PC-9 (cell line): ENCODE data around the gene SND1. TPM values are rescaled to one million over a fixed set of nuclear protein-coding genes. Genes with fewer than 3 reads are reported as not detected.

Source experiments
- BruUV-seq: library from RNA; stranded (reverse); fragments of 400-500 nt; replicated peaks from 2 replicates; lab custom pipeline; 2021; lab: Mats Ljungman, UMichigan
- CTCF ChIA-PET: fragments of 300-600 bp; sonication (Branson Sonifier 250); formaldehyde crosslinking; loops from one replicate; lab custom pipeline; 2022; ENCODE audit warnings: antibody characterized with exemption; lab: Charles Lee
- POLR2A ChIA-PET: fragments of 300-600 bp; sonication (Branson Sonifier 250); formaldehyde crosslinking; loops from one replicate; lab custom pipeline; 2022; ENCODE audit warnings: antibody characterized with exemption; ENCODE audit not compliant: unreplicated experiment; lab: Charles Lee
- DNase-seq, 2 experiments: peaks; one replicate each; pipeline versions ENCODE4 v3.0.0 to v3.0.0-alpha.2; 2015 to 2022; ENCODE audit warnings: mixed read lengths in 1 of 2
- H2AFZ ChIP-seq: fragments of 200-600 bp; sonication (generic); 2 replicates; pipeline ENCODE4 v1.8.1; 2017; ENCODE audit warnings: antibody characterized with exemption
- H3F3A ChIP-seq: fragments of 200-600 bp; sonication (generic); 2 replicates; pipeline ENCODE4 v1.8.1; 2017; ENCODE audit warnings: antibody characterized with exemption, mild to moderate bottlenecking, low read depth; ENCODE audit not compliant: insufficient read depth
- H3K27ac ChIP-seq: fragments of 200-600 bp; sonication (generic); 2 replicates; pipeline ENCODE4 v1.6.1; 2016; ENCODE audit warnings: mixed run types
- H3K27me3 ChIP-seq: fragments of 200-600 bp; sonication (generic); 2 replicates; pipeline ENCODE4 v1.6.1; 2016; ENCODE audit warnings: low read depth, mixed run types; ENCODE audit not compliant: insufficient read depth
- H3K36me3 ChIP-seq: fragments of 200-600 bp; sonication (generic); 2 replicates; pipeline ENCODE4 v1.6.1; 2016; ENCODE audit warnings: low read depth, mixed run types
- H3K4me1 ChIP-seq: fragments of 200-600 bp; sonication (generic); replicated peaks from 2 replicates; pipeline ENCODE4 v1.6.1; 2016; ENCODE audit warnings: mixed run types; ENCODE audit not compliant: insufficient read depth
- H3K4me2 ChIP-seq: fragments of 200-600 bp; sonication (generic); 2 replicates; pipeline ENCODE4 v1.6.1; 2017; ENCODE audit warnings: mixed run types
- H3K4me3 ChIP-seq: fragments of 200-600 bp; sonication (generic); 2 replicates; pipeline ENCODE4 v1.6.1; 2016; ENCODE audit warnings: mixed run types
- H3K79me2 ChIP-seq: fragments of 200-600 bp; sonication (generic); 2 replicates; pipeline ENCODE4 v1.6.1; 2017; ENCODE audit warnings: low read depth, mixed run types
- H3K9me2 ChIP-seq: fragments of 200-600 bp; sonication (generic); 2 replicates; pipeline ENCODE4 v1.8.1; 2017; ENCODE audit warnings: mild to moderate bottlenecking; ENCODE audit not compliant: insufficient read depth
- H3K9me3 ChIP-seq: fragments of 200-600 bp; sonication (generic); 2 replicates; pipeline ENCODE4 v1.8.1; 2016; ENCODE audit warnings: low read depth; ENCODE audit not compliant: insufficient read depth
- H4K20me1 ChIP-seq: fragments of 200-600 bp; sonication (generic); 2 replicates; pipeline ENCODE4 v1.8.1; 2017; ENCODE audit not compliant: insufficient read depth
- EZH2 ChIP-seq: fragments of 200-600 bp; sonication (generic); IDR thresholded peaks from 2 replicates; pipeline ENCODE4 v1.8.0; 2017; ENCODE audit warnings: antibody characterized with exemption, low read depth
- intact Hi-C: fragments of 100-400 bp; cut with micrococcal nuclease; formaldehyde crosslinking; loops from one replicate; pipeline ENCODE4 v1.10.0; 2022; ENCODE audit not compliant: unreplicated experiment
- total RNA-seq: library from RNA; stranded (reverse); gene quantifications from 2 replicates; pipeline ENCODE4 v1.2.3, GENCODE V29; 2021
- TF ChIP-seq, protein P1 (sequence below): fragments of 200-600 bp; sonication (generic); conservative IDR thresholded peaks from 2 replicates; pipeline ENCODE4 v1.6.1; 2017; ENCODE audit warnings: mixed run types, antibody characterized with exemption, mild to moderate bottlenecking, moderate library complexity

SND1 gene
- total RNA-seq, 1 experiment from 2014 or later: 273 TPM

DNA sequence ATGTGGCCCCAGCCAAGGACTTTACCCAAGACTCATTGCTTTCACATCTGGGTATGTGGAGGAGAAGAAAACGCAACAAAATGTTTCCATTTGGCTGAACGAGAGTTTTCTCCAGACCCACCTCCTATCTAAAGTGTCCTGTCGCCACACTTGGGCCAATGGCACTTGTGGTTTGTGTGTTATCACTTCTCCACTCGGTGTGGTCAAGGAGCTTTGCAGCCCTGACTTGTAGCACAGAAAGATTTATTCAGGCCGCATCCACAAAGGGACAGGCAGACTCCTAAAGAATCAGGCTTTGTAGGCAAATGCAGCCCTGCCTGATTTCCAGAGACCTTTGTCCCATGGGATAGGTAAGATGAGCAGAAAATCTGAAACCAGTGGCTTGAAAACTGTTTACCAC lies 392.1 kb downstream of the SND1 start:
- H3K9me2 ChIP-seq: no peaks in the 10 kb centered on the region
- no peaks in the 10 kb centered on the region for H3K9me3 ChIP-seq
- intact Hi-C loops: no loop called here
- no peaks in the 10 kb centered on the region for H3K36me3 ChIP-seq
- no TSS peak for BruUV-seq
- TF ChIP-seq, protein P1, sequence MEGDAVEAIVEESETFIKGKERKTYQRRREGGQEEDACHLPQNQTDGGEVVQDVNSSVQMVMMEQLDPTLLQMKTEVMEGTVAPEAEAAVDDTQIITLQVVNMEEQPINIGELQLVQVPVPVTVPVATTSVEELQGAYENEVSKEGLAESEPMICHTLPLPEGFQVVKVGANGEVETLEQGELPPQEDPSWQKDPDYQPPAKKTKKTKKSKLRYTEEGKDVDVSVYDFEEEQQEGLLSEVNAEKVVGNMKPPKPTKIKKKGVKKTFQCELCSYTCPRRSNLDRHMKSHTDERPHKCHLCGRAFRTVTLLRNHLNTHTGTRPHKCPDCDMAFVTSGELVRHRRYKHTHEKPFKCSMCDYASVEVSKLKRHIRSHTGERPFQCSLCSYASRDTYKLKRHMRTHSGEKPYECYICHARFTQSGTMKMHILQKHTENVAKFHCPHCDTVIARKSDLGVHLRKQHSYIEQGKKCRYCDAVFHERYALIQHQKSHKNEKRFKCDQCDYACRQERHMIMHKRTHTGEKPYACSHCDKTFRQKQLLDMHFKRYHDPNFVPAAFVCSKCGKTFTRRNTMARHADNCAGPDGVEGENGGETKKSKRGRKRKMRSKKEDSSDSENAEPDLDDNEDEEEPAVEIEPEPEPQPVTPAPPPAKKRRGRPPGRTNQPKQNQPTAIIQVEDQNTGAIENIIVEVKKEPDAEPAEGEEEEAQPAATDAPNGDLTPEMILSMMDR: no peak
- TF ChIP-seq EZH2: no peak
- no peak overlapping the region for H3K4me2 ChIP-seq
- H4K20me1 ChIP-seq: no peaks in the 10 kb centered on the region
- H2AFZ ChIP-seq: no peak overlapping the region
- ChIA-PET POLR2A (interaction anchor here (0.9 kb wide), 1 partner anchor 18 kb away, joined by 3 read pairs; no protein-coding TSS in a partner anchor), CTCF (no interaction called here)
- no peaks in the 10 kb centered on the region for H3K4me1 ChIP-seq
- no peaks in the 10 kb centered on the region for H3F3A ChIP-seq
- H3K27ac ChIP-seq: no peak overlapping the region
- DNase-seq: no peak
- no peak overlapping the region for H3K4me3 ChIP-seq
- no peaks in the 10 kb centered on the region for H3K27me3 ChIP-seq
- H3K79me2 ChIP-seq: no peaks in the 10 kb centered on the region

DNA sequence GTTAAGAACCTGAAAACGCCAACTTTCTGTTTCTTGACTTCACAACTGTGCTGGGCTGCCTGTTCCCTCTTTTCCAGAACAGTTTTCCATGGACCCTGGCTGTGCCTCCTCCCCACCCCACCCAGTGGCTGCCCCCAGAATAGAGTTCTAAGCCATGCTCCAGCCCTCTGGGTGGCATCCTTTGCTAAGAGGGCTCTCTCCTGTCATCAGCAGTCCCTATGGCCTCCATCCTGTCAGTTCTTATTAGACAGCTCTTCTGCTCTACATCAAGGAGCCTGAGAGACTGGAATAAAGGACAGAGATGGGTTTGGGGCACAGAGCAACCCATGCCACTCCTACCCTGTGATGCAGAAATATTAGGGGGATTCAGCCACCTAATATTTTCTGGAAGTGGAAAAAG lies 393.2 kb downstream of the SND1 start:
- Histone ChIP-seq H3K27ac (no peak overlapping the region), H3K9me2 (no peaks in the 10 kb centered on the region), H3K79me2 (no peaks in the 10 kb centered on the region), H4K20me1 (no peaks in the 10 kb centered on the region), H3K36me3 (no peaks in the 10 kb centered on the region), H3F3A (no peaks in the 10 kb centered on the region), H3K4me3 (no peak overlapping the region), H2AFZ (no peak overlapping the region), H3K4me1 (no peaks in the 10 kb centered on the region), H3K9me3 (no peaks in the 10 kb centered on the region), H3K27me3 (no peaks in the 10 kb centered on the region), H3K4me2 (no peak overlapping the region)
- BruUV-seq: no TSS peak
- ChIA-PET CTCF (no interaction called here), POLR2A (no interaction called here)
- intact Hi-C loops: loop anchor here (5.0 kb wide), 1 partner anchor 63 kb away; no protein-coding TSS in a partner anchor
- TF ChIP-seq, protein P1: no peak
- no peak for TF ChIP-seq EZH2
- DNase-seq: no peak

DNA sequence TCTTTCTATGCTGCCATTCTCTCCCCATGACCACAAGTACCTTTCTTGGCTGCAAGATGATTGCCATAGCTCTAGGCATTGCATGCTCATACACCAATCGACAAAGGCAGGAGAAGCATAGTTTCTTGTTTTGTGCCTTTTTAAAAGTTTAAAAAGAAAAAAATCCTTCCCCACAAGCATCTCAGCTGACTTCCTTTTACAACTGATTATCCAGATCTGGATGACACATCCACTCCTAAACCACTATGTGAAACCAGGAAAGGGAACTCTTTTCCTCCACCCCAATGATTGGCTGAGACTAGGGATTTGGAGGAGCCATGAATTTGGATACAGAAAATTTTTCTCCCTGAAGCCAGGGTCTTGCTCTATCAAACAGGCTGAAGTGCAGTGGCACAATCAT lies 393.8 kb downstream of the SND1 start:
- Histone ChIP-seq H3K4me2 (no peak overlapping the region), H3K4me3 (no peak overlapping the region), H2AFZ (no peak overlapping the region), H3F3A (no peaks in the 10 kb centered on the region), H3K4me1 (no peaks in the 10 kb centered on the region), H4K20me1 (no peaks in the 10 kb centered on the region), H3K36me3 (no peaks in the 10 kb centered on the region), H3K9me2 (no peaks in the 10 kb centered on the region), H3K27ac (no peak overlapping the region), H3K27me3 (no peaks in the 10 kb centered on the region), H3K9me3 (no peaks in the 10 kb centered on the region), H3K79me2 (no peaks in the 10 kb centered on the region)
- BruUV-seq: no TSS peak
- intact Hi-C loops: loop anchor here (5.0 kb wide), 1 partner anchor 63 kb away; no protein-coding TSS in a partner anchor
- no peak for TF ChIP-seq EZH2
- TF ChIP-seq, protein P1: no peak
- DNase-seq: no peak
- POLR2A ChIA-PET: interaction anchor here (0.6 kb wide), 1 partner anchor 37 kb away, joined by 6 read pairs; no protein-coding TSS in a partner anchor
- CTCF ChIA-PET: no interaction called here
